Activated CD4-positive, alpha-beta T cell treated with anti-CD3 and anti-CD28 coated beads for 4 hours (primary cell): ENCODE measurements around the gene MDM4.

ENCODE experiments used
- DNase-seq, 2 donors: peaks; one replicate each; pipeline ENCODE4 v3.0.0-alpha.2; 2020

MDM4 gene

DNA sequence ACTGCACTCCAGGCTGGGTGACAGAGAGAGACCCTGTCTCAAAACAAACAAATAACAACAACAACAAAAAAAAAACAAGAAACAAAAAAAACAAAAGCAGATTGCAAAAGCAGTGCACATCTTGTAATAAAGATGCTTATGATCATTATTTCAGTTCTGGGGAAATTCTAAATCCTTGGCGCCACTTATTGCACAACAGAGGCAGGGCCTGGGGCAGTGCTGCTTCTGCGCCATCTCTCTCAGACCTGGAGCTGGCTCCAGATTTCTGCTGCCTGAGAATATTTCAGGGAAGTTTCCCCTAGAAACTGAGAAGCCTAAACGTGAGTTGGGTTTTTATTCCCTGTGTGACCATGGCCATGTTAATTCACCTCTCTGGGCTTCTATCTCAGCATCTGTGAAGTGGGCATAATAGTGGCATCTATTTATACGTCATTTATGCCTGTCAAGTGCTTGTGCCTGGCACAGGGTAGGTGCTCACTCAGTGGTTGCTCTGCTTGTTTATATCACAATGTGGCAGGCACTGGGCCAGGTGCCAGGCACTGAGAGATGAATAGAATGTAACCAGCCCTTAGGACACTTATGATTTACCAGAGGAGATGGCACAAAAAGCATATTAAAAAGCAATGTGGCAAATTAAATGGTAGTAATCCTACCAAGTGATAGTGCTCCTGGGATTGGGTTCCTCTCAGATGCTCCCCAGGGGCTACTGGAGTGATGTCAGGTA is 67.9 kb downstream of the MDM4 start:
- DNase-seq = no peak

DNA sequence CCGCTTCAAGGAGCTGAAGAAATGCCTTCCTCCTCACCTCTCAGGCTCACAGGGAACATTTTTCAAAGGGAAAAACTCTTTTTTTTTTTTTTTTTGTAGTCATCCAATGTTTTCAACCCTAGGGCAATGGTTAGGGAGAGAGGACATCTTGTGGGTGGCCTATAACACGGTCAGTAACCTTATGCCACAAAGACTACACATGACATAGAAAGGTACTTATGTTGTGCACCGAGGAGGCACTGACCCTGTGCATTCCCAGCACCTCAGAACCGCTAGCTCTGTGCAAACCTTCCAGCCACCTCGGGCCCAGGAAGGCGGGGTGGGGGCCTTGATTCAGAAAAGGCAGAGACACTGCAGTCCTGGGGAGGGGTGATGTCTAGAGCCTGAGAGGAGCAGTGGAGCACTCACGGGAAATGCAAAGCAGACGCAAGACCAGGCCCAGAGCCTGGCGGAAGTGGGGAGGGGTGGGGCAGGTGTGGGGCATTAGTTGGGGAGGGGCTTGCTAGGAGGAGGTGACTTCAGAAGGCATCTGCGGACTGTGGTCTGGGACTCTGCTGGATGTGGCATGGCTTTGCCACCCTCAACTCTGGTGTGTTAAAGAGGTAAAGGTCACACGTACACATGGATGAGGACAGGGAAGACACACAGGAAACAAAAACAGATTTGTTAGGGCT is 68.6 kb downstream of the MDM4 start:
- peak in 1 of 2 donors; percentile 7 for DNase-seq

DNA sequence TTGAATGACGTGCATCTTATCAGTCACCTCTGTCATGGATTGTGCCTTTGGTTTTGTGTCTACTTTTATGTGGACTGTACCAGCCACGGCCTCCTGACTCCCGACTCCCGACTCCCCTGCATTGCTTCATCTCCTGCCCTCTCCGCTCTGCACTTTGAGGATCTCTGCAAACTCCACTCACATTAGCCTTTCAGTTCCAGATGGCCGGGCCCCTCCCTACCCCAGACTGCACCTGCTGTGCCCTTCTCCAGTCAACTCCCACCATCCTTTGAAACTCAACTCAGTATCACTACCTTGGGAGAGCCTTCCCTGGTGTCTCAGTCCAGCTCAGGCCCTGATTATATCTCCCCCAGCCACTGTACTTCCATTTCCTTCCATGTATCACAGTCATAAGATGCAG is 71.4 kb downstream of the MDM4 start:
- DNase-seq = no peak

DNA sequence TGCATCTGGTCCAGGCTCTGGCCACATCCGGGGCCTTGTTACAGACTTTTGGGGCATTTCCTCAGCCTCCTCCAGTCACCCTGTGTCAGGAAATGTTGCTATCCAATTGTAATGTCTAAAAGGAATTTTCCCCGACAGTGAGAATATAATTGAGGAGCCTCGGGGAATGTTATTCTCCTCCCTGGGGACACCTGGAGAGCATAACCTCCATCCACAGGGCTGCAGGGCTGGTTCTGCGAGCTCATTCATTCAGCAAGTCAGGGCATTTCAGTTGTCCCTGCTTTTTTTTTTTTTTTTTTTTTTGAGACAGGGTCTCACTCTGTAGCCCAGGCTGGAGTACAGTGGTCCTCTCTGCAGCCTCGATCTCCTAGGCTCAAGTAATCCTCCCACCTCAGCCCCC is 72.6 kb downstream of the MDM4 start:
- DNase-seq = no peak

DNA sequence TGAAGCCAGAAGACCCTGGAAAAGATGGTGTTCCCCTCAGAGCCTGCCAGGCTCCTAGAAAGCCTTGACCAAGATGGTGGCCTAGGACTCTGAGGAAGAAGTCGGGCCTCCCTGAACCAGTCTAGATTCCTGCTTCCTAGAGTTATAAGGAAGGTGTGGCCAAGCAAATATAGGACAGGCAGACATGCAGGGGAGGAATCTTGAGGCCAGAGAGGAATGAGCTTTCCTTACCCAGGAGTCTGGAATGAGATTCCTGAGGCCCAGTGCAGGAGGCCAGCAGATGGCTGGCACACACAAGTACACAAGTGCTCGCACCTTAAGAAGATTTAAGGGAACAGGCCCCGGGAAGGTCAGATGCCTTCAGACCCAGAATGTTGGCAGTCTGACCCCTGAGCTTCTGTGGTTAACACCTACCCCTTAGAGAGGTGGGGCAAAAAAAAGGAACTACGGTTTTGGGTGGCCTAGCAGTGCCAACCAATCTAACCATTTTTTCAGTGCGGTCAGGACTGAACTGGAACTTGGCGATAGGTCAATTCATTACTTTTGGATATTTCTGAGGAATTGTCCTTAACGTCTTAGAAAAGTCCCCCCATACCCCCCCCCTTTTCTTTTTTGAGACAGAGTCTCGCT is 73.3 kb downstream of the MDM4 start:
- no peak for DNase-seq

DNA sequence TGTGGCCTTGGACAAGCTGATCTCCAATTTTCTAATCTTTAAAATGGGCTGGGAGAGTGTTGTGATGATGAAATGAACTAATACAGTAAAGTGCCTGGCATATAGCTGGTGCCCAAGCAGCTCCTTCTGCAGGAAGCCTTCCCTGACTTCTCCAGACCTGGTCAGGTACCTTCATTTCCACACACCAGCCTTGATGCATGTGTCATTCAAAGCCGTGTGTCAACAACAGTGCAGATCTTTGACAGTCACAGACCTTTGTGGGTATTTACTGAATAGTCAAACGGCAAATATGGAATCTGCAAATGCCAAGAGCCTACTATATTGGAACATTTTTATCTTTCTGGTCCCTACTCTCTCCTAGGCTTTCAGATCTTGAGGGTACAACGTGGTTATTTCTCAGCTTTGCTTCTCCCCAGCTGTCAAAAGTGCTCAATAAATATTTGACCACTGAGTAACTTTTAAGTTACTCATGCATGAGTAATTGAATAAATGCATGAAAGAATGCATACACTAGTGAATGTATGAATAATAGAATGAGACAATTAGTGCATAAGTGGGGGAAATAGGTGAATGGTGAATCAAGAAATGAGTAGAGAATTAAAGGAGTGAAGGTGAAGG is 75.4 kb downstream of the MDM4 start:
- no peak for DNase-seq

DNA sequence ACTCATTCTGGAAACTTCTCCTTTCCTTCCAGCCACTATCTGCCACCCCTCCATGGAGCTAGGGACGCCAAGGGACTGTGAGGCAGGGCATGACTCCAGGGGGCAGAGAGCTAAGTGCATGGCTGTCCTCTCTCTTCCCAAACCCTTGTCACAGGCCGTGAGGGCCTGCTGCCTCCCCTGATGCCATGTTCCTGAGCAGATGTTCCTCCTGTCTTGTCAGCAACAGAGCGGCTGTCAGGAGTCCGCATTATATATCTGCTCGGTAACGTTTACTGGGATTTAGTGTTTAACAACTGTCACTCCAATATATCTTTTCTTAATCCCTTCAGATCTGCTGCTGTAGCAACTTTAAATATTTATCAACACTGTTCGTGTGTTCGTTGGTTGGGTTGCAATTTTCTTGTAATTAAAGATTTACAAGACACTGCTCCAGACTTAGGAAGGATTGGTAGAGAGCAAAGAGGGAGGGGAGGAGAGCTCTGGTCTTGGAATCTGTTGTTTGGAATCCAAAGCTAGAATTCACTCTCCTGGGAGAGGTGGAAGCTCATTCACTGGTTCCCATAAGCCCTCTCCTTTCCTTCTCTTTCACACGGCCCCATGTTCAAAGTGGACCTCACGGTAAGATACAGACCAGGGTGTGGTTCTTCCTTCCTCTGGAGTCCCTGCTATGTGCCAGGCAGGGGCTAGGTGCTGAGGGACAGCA is 76.2 kb downstream of the MDM4 start:
- no peak for DNase-seq

DNA sequence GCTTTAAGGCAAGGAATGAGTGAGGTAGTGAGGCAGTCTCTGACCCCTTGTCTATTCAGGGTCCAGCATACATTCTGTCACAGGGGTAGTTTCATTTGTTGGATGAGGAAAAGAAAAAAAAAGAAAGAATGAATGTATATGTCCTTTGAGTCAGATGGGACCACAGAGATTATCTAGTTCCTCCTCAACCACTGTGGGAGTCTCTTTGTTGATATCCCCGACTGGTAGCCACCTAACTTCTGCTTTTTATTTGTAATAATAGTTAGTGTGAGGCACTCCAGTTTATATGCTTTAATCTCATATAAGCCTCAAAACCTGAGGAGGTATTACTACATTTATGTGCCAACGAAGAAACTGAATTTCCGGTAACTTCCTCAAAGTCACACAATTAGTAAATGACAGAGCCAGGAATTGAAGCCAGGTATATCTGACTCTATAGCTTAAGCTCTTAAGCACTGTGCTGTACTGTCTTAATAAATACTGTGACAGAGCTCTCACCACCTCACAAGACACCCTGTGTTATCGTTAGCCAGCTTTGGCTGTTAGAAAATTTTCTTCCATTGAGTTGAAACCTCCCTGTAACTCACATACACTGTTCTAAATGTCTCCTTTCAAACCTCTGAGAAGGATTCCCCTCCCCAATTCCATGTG is 82.2 kb downstream of the MDM4 start:
- no peak for DNase-seq

DNA sequence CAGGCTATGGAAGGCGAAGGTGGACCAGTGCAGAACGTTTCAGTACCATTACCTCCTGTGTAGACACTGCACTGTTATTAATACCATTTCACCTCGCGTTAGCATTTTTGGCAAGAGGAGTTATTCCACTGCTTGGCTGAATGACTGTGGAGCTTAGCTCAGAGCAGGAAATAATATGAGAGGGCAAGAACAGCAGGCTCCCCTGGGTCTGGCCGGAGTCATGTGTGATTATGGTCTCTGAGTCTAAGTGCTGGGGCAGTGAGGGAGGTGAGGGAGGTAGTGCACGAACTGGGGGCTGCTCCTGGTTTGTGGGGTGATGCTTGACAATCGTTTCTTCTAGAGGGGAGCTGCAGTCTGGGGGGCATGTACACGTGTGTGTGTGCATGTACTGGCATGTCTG is 82.9 kb downstream of the MDM4 start:
- no peak for DNase-seq

DNA sequence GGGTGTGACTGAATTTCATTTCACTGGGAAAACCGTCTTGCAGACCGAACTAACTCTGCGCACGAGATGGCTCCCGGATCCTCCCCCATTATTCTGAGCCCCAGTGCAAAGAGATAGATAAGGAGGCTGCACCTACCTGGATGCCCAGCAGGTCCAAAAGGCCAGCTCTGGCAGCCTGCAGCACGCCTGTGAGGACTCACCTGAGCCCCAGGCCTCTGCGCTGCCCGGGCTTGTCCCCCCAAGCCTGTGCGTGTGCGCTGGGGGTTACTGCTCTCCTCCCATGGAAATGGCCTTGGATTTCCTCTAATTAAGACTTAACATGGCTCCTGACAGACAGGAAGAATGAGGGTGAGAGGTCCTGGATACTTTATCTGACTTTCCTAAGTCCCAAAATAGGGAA is 83.4 kb downstream of the MDM4 start:
- DNase-seq = no peak

DNA sequence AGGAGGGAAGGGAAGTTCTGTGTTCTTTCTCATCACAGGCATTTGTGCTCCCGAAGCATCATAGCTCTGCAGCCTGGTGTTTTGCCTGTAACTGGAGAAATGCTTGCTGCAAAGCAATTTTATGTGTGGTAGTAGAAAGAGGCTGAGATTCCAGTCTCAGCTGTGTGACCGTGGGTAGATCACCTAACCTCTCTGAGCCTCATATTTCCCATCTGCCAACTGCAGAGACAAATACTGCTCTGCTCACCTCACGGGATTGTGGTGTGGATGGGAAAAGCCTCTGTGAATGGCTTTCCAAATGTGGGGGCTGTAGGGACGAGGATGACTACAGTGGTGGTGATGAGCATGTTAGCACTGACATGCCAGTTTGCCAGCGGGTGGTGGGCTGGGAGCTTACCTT is 84.0 kb downstream of the MDM4 start:
- no peak for DNase-seq

DNA sequence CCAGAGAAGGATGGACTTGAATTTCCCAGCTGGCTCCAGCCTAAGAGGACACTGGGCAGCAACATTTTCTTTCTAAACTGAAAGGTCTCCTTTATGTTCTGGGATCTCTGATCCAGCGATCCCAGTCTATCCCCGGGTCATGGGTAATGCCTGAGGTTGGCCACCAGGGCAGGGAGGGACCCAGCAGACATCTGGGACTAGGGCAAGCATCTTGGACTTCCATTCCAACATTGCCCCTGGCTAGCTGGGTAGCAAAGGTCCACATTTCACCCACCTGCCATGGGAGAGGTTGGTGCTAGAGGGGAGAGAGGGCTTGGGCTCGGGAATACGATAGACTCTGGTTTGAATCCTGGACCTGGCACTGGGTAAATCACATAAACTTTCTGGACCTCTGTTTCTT is 84.8 kb downstream of the MDM4 start:
- no peak for DNase-seq

DNA sequence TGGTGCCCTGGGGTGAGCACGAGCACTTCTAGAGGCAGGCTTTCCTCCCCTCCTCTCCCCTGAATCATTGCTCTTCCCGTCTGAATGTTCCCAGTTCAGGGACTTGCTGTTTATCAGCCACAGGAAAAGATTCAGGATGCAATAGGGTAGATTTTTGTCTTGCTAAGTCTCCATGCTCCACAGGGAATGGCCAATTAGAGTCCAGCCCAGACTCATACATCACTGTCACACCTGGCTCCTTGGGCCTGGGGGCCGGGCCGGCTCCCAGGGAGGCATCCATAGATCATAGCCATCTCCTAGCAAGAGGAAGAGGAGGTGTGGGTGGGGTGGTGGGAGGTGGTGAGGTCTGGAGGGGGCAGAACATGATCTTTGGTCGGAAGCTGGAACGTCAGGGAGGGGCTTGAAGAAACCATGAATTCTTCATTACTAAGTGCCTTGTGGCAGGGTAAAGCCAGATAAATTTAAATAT is 85.9 kb downstream of the MDM4 start:
- DNase-seq = no peak

DNA sequence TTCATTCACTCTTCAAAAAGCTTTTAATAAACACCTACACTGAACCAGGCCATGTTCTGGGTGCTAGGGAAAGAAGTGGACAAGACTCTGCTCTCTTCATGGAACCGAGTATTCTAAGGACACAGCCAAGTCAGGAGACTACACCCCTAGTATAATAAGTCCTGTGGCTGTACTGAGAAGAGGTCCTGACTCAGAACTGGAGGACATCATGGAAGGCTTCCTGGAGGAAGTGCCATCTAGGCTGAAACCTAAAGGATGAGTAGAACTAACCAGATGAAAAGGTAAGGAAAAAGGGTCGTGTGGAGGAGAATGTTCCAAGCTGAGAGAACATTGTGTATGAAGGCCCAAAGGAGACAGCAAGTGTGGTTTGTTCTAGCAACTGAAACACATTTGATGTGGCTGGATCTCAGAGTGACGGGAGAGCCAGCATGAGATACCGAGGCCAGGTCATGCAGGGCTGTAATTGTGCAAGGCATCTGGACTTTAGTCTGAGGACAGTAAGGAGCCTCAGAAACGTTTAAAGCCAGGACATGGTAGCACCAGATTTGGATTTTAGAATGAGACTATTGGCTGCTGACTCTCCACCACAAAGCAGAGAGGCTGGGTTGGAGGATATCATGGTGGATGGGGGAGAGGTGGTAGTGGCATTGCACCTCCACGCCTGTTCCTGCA is 86.8 kb downstream of the MDM4 start:
- DNase-seq = no peak

DNA sequence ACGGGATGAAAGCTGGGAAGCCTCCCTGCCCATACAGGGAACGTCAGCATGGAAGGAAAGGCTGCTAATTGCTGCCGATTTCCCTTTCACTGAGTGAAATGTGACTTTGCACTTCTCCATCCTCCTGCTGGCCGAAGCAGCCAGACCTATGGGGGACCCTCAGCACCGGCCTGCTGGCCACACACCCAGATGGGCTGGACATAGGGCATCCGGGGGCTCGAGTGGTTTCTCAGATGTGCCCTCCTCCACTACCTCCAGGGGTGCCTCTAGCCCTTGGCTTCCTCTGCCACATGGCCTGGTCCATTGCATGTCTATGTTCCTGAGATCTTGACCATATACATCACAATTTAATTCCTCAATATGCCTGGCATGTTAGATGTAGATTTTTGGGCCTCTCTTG is 89.6 kb downstream of the MDM4 start:
- no peak for DNase-seq
